CD4-positive, alpha-beta T cell treated with Interleukin-15 for 1 hour (primary cell): ENCODE measurements around the gene SPTBN4.
"Not testable (repeated sequence)": the region's sequence is repeated elsewhere in the genome, so short reads cannot be mapped to it uniquely, and the experiment has no call there.

Experiments used
- DNase-seq: peaks from one replicate; pipeline ENCODE4 v3.0.0-alpha.2; 2020

The SPTBN4 gene

GRCh38 chr19:40590464-40591265 lies 123.9 kb downstream of the SPTBN4 start:
- no peak for DNase-seq

GRCh38 chr19:40591724-40592123 lies 124.9 kb downstream of the SPTBN4 start:
- not testable (repeated sequence) for DNase-seq

GRCh38 chr19:40592170-40592569 lies 125.4 kb downstream of the SPTBN4 start:
- no peak for DNase-seq

GRCh38 chr19:40594255-40594654 lies 127.5 kb downstream of the SPTBN4 start:
- no peak for DNase-seq

- no peak for DNase-seq
Measured at GRCh38 chr19:40594657-40595091, 127.9 kb downstream of the SPTBN4 start.

- DNase-seq, result no peak
Measured at GRCh38 chr19:40596608-40597328, 130.0 kb downstream of the SPTBN4 start.

GRCh38 chr19:40597329-40597838 lies 130.6 kb downstream of the SPTBN4 start:
- DNase-seq, result no peak

GRCh38 chr19:40598121-40598917 lies 131.5 kb downstream of the SPTBN4 start:
- DNase-seq, result peak; percentile 78

- no peak for DNase-seq
Measured at GRCh38 chr19:40598918-40599307, 132.1 kb downstream of the SPTBN4 start.

GRCh38 chr19:40599331-40599901 lies 132.6 kb downstream of the SPTBN4 start:
- DNase-seq, result no peak

- no peak for DNase-seq
Measured at GRCh38 chr19:40599902-40600569, 133.2 kb downstream of the SPTBN4 start.

- DNase-seq, result no peak
Measured at GRCh38 chr19:40600570-40601133, 133.9 kb downstream of the SPTBN4 start.

GRCh38 chr19:40601134-40601974 lies 134.6 kb downstream of the SPTBN4 start, which contains the start of gene LTBP4:
Gene LTBP4, plus strand, starts transcription at chr19:40601369. Its CDS starts 19 bp downstream, at chr19:40601388.
- peak; percentile 40 for DNase-seq

GRCh38 chr19:40603071-40603388 lies 136.2 kb downstream of the SPTBN4 start:
- no peak for DNase-seq

- DNase-seq, result peak; percentile 98
Measured at GRCh38 chr19:40603389-40604170, 136.8 kb downstream of the SPTBN4 start.

- DNase-seq, result no peak
Measured at GRCh38 chr19:40604171-40604646, 137.4 kb downstream of the SPTBN4 start.

- DNase-seq, result no peak
Measured at GRCh38 chr19:40604647-40605215, 137.9 kb downstream of the SPTBN4 start.

- peak; percentile 87 for DNase-seq
Measured at GRCh38 chr19:40605216-40605971, 138.6 kb downstream of the SPTBN4 start.
